Activated CD4-positive, alpha-beta T cell treated with anti-CD3 and anti-CD28 coated beads for 36 hours (primary cell): Measurements from ENCODE around the gene KLC4. TPM values are rescaled to one million over a fixed set of nuclear protein-coding genes. Genes with fewer than 3 reads are reported as not detected.
"Not testable (repeated sequence)": the region's sequence is repeated elsewhere in the genome, so short reads cannot be mapped to it uniquely, and the experiment has no call there.

Experiments
- ATAC-seq: fragments of 200-7000 bp; cut with Tn5 transposase; one replicate; pipeline ENCODE4 v1.10.0; 2021; ENCODE audit warnings: mild to moderate bottlenecking, moderate library complexity
- CTCF ChIA-PET: fragments of 350-600 bp; sonication (Branson Sonifier 250); formaldehyde crosslinking; loops from one replicate; lab custom pipeline; 2021; ENCODE audit warnings: antibody characterized with exemption; lab: Charles Lee
- POLR2A ChIA-PET: fragments of 350-600 bp; sonication (Branson Sonifier 250); formaldehyde crosslinking; loops from one replicate; lab custom pipeline; 2021; ENCODE audit warnings: antibody characterized with exemption, inconsistent platforms; lab: Charles Lee
- DNase-seq: peaks from one replicate; pipeline ENCODE4 v3.0.0-alpha.2; 2020
- H3K27ac Mint-ChIP-seq: one replicate; pipeline ENCODE4 v1.8.0; 2021; ENCODE audit warnings: mixed read lengths
- H3K27me3 Mint-ChIP-seq: one replicate; pipeline ENCODE4 v1.8.0; 2021; ENCODE audit warnings: mixed read lengths
- H3K36me3 Mint-ChIP-seq: one replicate; pipeline ENCODE4 v1.8.0; 2021; ENCODE audit warnings: low read depth, mixed read lengths
- H3K4me1 Mint-ChIP-seq: one replicate; pipeline ENCODE4 v1.8.0; 2021; ENCODE audit warnings: mixed read lengths
- H3K4me3 Mint-ChIP-seq: one replicate; pipeline ENCODE4 v1.8.0; 2021; ENCODE audit warnings: mild to moderate bottlenecking, moderate library complexity, mixed read lengths
- H3K9me3 Mint-ChIP-seq: one replicate; pipeline ENCODE4 v1.8.0; 2021; ENCODE audit warnings: low read depth, mixed read lengths
- intact Hi-C, 2 experiments: fragments of 100-400 bp; cut with DNase I in 1 of 2; cut with micrococcal nuclease in 1 of 2; formaldehyde crosslinking; loops; one replicate each; pipeline versions ENCODE4 v1.14.2 to v1.15.1; 2022 to 2024; cut with DNase I, micrococcal nuclease
- total RNA-seq, 2 experiments: library from RNA; stranded (reverse); gene quantifications; one replicate each; pipeline ENCODE4 v1.2.3, GENCODE V29; 2021

KLC4 gene
- total RNA-seq, 2 experiments from 2014 or later: 10.0 to 10.1 TPM

DNA sequence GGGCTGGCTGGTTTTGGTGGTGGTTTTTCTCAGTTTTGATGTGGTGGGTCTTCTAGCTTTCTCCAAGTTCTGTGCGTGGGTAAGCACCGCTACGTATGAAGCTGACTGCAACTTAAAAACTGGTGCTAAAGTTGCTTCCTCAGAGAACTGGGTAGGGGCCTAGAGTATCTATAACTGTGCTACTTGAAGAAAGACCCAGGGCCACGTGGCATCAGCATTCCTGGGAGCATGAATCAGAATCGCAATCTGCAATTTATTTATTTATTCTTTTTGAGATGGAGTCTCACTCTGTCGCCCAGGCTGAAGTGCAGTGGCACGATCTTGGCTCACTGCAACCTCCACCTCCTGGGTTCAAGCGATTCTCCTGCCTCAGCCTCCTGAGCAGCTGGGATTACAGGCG, 22.5 kb downstream of the KLC4 start:
- H3K4me1 Mint-ChIP-seq: peaks cover 12% of the 10 kb centered on the region
- ATAC-seq, intact Hi-C loops, H3K27me3 Mint-ChIP-seq, H3K9me3 Mint-ChIP-seq, DNase-seq, H3K36me3 Mint-ChIP-seq, H3K27ac Mint-ChIP-seq, H3K4me3 Mint-ChIP-seq, POLR2A ChIA-PET: not testable (repeated sequence)
- CTCF ChIA-PET: interaction anchor here (1.4 kb wide), 1 partner anchor 62 kb away, joined by 4 read pairs; no protein-coding TSS in a partner anchor

- ChIA-PET POLR2A (interaction anchor here (0.6 kb wide), 1 partner anchor 75 kb away, joined by 3 read pairs; no protein-coding TSS in a partner anchor), CTCF (interaction anchor here (1.4 kb wide), 1 partner anchor 61 kb away, joined by 4 read pairs; no protein-coding TSS in a partner anchor)
- ATAC-seq (no peak), DNase-seq (no peak)
- no peak overlapping the region for H3K27ac Mint-ChIP-seq
- no peak overlapping the region for H3K4me3 Mint-ChIP-seq
- H3K27me3 Mint-ChIP-seq: peaks cover 5% of the 10 kb centered on the region
- intact Hi-C loops: no loop called here
- peaks cover 8% of the 10 kb centered on the region for H3K4me1 Mint-ChIP-seq
- no peaks in the 10 kb centered on the region for H3K9me3 Mint-ChIP-seq
- H3K36me3 Mint-ChIP-seq: no peaks in the 10 kb centered on the region
Observed at GRCh38 chr6:43082806-43083655, 23.6 kb downstream of the KLC4 start.

- Mint-ChIP-seq H3K4me1 (peaks cover 8% of the 10 kb centered on the region), H3K9me3 (no peaks in the 10 kb centered on the region), H3K36me3 (no peaks in the 10 kb centered on the region), H3K27ac (no peak overlapping the region), H3K4me3 (no peak overlapping the region), H3K27me3 (no peaks in the 10 kb centered on the region)
- intact Hi-C loops: no loop called here
- ChIA-PET CTCF (interaction anchor here (1.0 kb wide), 1 partner anchor 58 kb away, joined by 3 read pairs; no protein-coding TSS in a partner anchor), POLR2A (interaction anchor here (0.7 kb wide), 1 partner anchor 396 kb away, joined by 7 read pairs; no protein-coding TSS in a partner anchor)
- ATAC-seq (peak; percentile 98), DNase-seq (peak; percentile 50)
Observed at GRCh38 chr6:43086022-43086658, 26.7 kb downstream of the KLC4 start.

GRCh38 chr6:43088654-43089056, 29.2 kb downstream of the KLC4 start:
- H3K4me1 Mint-ChIP-seq: peaks cover 16% of the 10 kb centered on the region
- H3K27ac Mint-ChIP-seq: no peak overlapping the region
- H3K4me3 Mint-ChIP-seq: no peak overlapping the region
- intact Hi-C loops: no loop called here
- no peaks in the 10 kb centered on the region for H3K27me3 Mint-ChIP-seq
- H3K36me3 Mint-ChIP-seq: no peaks in the 10 kb centered on the region
- ATAC-seq (no peak), DNase-seq (no peak)
- ChIA-PET POLR2A (no interaction called here), CTCF (interaction anchor here (0.7 kb wide), 1 partner anchor 14 kb away, joined by 3 read pairs; no protein-coding TSS in a partner anchor)
- no peaks in the 10 kb centered on the region for H3K9me3 Mint-ChIP-seq

DNA sequence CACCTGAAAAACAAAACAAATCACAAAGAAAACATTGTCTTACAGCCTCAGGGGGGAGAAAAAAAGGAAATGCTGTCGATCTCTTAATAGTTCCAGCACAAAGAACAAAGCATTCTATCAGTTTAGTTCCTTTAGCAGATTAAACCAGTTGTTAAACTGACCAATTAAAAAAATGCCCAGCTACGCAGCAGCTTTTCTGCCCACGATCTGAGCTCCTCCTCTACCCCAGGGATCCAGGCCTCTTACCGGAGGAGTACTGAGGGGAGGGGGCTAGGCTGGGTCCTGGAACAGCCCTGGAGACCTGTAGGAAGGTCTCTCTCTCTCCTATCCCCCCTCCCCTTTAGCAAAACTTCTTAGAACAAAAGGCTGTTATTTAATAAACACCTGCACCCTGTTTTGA, 30.0 kb downstream of the KLC4 start:
- no peaks in the 10 kb centered on the region for H3K27me3 Mint-ChIP-seq
- DNase-seq: no peak
- ChIA-PET POLR2A (no interaction called here), CTCF (interaction anchor here (0.9 to 1.0 kb wide), 2 partner anchors 19 to 54 kb away, joined by 3 read pairs; no protein-coding TSS in a partner anchor)
- no peaks in the 10 kb centered on the region for H3K36me3 Mint-ChIP-seq
- H3K27ac Mint-ChIP-seq: no peak overlapping the region
- H3K4me1 Mint-ChIP-seq: peaks cover 20% of the 10 kb centered on the region
- intact Hi-C loops: no loop called here
- no peak for ATAC-seq
- H3K9me3 Mint-ChIP-seq: no peaks in the 10 kb centered on the region
- no peak overlapping the region for H3K4me3 Mint-ChIP-seq

GRCh38 chr6:43089874-43090558, 30.6 kb downstream of the KLC4 start:
- H3K36me3 Mint-ChIP-seq: no peaks in the 10 kb centered on the region
- no peak overlapping the region for H3K27ac Mint-ChIP-seq
- intact Hi-C loops: no loop called here
- CTCF ChIA-PET: interaction anchor here (0.9 to 1.0 kb wide), 2 partner anchors 20 to 54 kb away, joined by 3 read pairs; no protein-coding TSS in a partner anchor
- H3K4me3 Mint-ChIP-seq: no peak overlapping the region
- peaks cover 20% of the 10 kb centered on the region for H3K4me1 Mint-ChIP-seq
- no peak for ATAC-seq
- POLR2A ChIA-PET: no interaction called here
- no peaks in the 10 kb centered on the region for H3K9me3 Mint-ChIP-seq
- no peaks in the 10 kb centered on the region for H3K27me3 Mint-ChIP-seq
- DNase-seq: no peak

- no peaks in the 10 kb centered on the region for H3K27me3 Mint-ChIP-seq
- CTCF ChIA-PET: no interaction called here
- ATAC-seq: no peak
Observed at GRCh38 chr6:43090559-43090956, 31.1 kb downstream of the KLC4 start.

DNA sequence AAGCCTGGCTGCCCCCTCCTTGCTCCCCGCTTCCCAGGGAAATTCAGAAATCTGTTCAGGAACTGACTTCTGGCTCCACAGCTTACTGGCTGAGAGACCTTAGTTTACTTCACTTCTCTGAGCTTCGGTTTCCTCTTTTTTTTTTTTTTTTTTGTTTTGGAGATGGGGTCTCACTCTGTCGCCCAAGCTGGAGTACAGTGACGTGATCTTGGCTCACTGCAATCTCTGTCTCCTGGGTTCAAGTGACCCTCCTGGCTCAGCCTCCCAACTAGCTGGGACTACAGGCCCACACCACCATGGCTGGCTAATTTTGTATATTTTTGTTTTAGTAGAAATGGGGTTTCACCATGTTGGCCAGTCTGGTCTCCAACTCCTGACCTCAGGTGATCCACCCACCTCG, 31.6 kb downstream of the KLC4 start:
- no peaks in the 10 kb centered on the region for H3K36me3 Mint-ChIP-seq
- ATAC-seq (no peak), DNase-seq (no peak)
- H3K4me3 Mint-ChIP-seq: no peak overlapping the region
- ChIA-PET POLR2A (no interaction called here), CTCF (no interaction called here)
- H3K9me3 Mint-ChIP-seq: no peaks in the 10 kb centered on the region
- no peaks in the 10 kb centered on the region for H3K27me3 Mint-ChIP-seq
- no peak overlapping the region for H3K27ac Mint-ChIP-seq
- intact Hi-C loops: no loop called here
- peaks cover 25% of the 10 kb centered on the region for H3K4me1 Mint-ChIP-seq

More at GRCh38 chr6:43090559-43090956, 31.1 kb downstream of the KLC4 start:
- Mint-ChIP-seq H3K4me1 (peaks cover 23% of the 10 kb centered on the region), H3K36me3 (no peaks in the 10 kb centered on the region), H3K27ac (no peak overlapping the region), H3K4me3 (no peak overlapping the region), H3K9me3 (no peaks in the 10 kb centered on the region)
- POLR2A ChIA-PET: no interaction called here
- no peak for DNase-seq
- intact Hi-C loops: no loop called here

GRCh38 chr6:43091436-43091991, 32.1 kb downstream of the KLC4 start:
- no peak for ATAC-seq
- POLR2A ChIA-PET: no interaction called here
- no peaks in the 10 kb centered on the region for H3K27me3 Mint-ChIP-seq
- no peaks in the 10 kb centered on the region for H3K9me3 Mint-ChIP-seq
- no peaks in the 10 kb centered on the region for H3K36me3 Mint-ChIP-seq
- CTCF ChIA-PET: no interaction called here
- DNase-seq: no peak
- H3K4me1 Mint-ChIP-seq: peaks cover 22% of the 10 kb centered on the region
- H3K27ac Mint-ChIP-seq: no peak overlapping the region
- no peak overlapping the region for H3K4me3 Mint-ChIP-seq
- intact Hi-C loops: no loop called here

- ChIA-PET POLR2A (no interaction called here), CTCF (no interaction called here)
- Mint-ChIP-seq H3K9me3 (no peaks in the 10 kb centered on the region), H3K27ac (no peak overlapping the region), H3K27me3 (no peaks in the 10 kb centered on the region), H3K36me3 (no peaks in the 10 kb centered on the region), H3K4me3 (no peak overlapping the region), H3K4me1 (peaks cover 21% of the 10 kb centered on the region)
- DNase-seq: no peak
- intact Hi-C loops: no loop called here
- ATAC-seq: no peak
Observed at GRCh38 chr6:43092635-43093034, 33.2 kb downstream of the KLC4 start.
